CD1c-positive myeloid dendritic cell (primary cell): ENCODE measurements around the gene POFUT2.

ENCODE experiments used
- DNase-seq: peaks from one replicate; pipeline ENCODE4 v3.0.0-alpha.2; 2016; ENCODE audit errors: extremely low spot score

Gene POFUT2

GRCh38 chr21:45283611-45284455 is 3.9 kb downstream of the POFUT2 start:
- no peak for DNase-seq

GRCh38 chr21:45283035-45283610 is 4.6 kb downstream of the POFUT2 start:
- DNase-seq, result no peak

- no peak for DNase-seq
These were observed 5.2 kb downstream of the POFUT2 start for GRCh38 chr21:45282283-45283034.

- DNase-seq, result no peak
These were observed 6.0 kb downstream of the POFUT2 start for GRCh38 chr21:45281411-45282282.

- no peak for DNase-seq
These were observed 6.7 kb downstream of the POFUT2 start for GRCh38 chr21:45280969-45281368.

GRCh38 chr21:45280178-45280821 is 7.4 kb downstream of the POFUT2 start:
- DNase-seq, result no peak

- no peak for DNase-seq
These were observed 8.1 kb downstream of the POFUT2 start for GRCh38 chr21:45279446-45280177.

- DNase-seq, result no peak
These were observed 9.4 kb downstream of the POFUT2 start for GRCh38 chr21:45278156-45278911.

GRCh38 chr21:45277101-45278045 is 10.3 kb downstream of the POFUT2 start:
- no peak for DNase-seq

- DNase-seq, result no peak
These were observed 11.1 kb downstream of the POFUT2 start for GRCh38 chr21:45276596-45276995.

- no peak for DNase-seq
These were observed 17.3 kb downstream of the POFUT2 start for GRCh38 chr21:45270306-45270821.

- no peak for DNase-seq
These were observed 17.8 kb downstream of the POFUT2 start for GRCh38 chr21:45269861-45270260.

GRCh38 chr21:45267390-45267760 is 20.3 kb downstream of the POFUT2 start:
- DNase-seq, result no peak

GRCh38 chr21:45266518-45267389 is 20.9 kb downstream of the POFUT2 start:
- no peak for DNase-seq

- no peak for DNase-seq
These were observed 21.8 kb downstream of the POFUT2 start for GRCh38 chr21:45265721-45266517.

GRCh38 chr21:45264912-45265515 is 22.7 kb downstream of the POFUT2 start:
- no peak for DNase-seq
